ENCODE measurements around the gene OTOP2. TPM values are rescaled to one million over a fixed set of nuclear protein-coding genes. Genes with fewer than 3 reads are reported as not detected.

OTOP2 gene
- total and polyA plus RNA-seq, 9 of the 15 experiments (the other 6 are each of a cell fraction or from before 2014, with no cell fraction given), result 0.04 to 0.36 (median 0.14) TPM; not detected in 1

GRCh38 chr17:74923538-74924249 is 379 bp upstream of the OTOP2 start (continued):
- TF ChIP-seq ZFP91 (CRISPR knock-in tag; IDR thresholded peaks at IDR 0.05), result no peak
- TF ChIP-seq RBM34 (IDR thresholded peaks at IDR 0.05; ENCODE audit: borderline replicate concordance, insufficient read depth, low read length), result no peak
- TF ChIP-seq REST (IDR thresholded peaks at IDR 0.05; ENCODE audit: borderline replicate concordance), result peak; percentile 55; the same call in 1 of the 2 replicates
- TF ChIP-seq REST (CRISPR knock-in tag; IDR thresholded peaks at IDR 0.05; ENCODE audit: low read depth), result no peak
- no peak for TF ChIP-seq MLLT1 (IDR thresholded peaks at IDR 0.05)
- peak; percentile 38; the same call in 1 of the 2 replicates for TF ChIP-seq HNRNPL (IDR thresholded peaks at IDR 0.05; ENCODE audit: low read depth, low read length)
- TF ChIP-seq CEBPG (CRISPR knock-in tag; IDR thresholded peaks at IDR 0.05), result no peak
- TF ChIP-seq CEBPG (tag; conservative IDR thresholded peaks at IDR 0.05 in 1 of 2, IDR thresholded peaks at IDR 0.05 in 1 of 2), result no peak
- TF ChIP-seq ETS2 (tag; IDR thresholded peaks at IDR 0.05; ENCODE audit: borderline replicate concordance, poor library complexity, severe bottlenecking), result no peak
- no peak for TF ChIP-seq KLF6 (CRISPR knock-in tag; IDR thresholded peaks at IDR 0.05; ENCODE audit: borderline replicate concordance)
- peak; percentile 25 for TF ChIP-seq HMGN3 (IDR thresholded peaks at IDR 0.05; ENCODE audit: borderline replicate concordance, extremely low read depth, insufficient read length, low read depth, low read length)
- TF ChIP-seq ZNF408 (CRISPR knock-in tag; IDR thresholded peaks at IDR 0.05; ENCODE audit: low read depth), result no peak
- TF ChIP-seq ZBTB7A (IDR thresholded peaks at IDR 0.05; ENCODE audit: borderline replicate concordance, control insufficient read depth, low read depth, low read length), result no peak; the same call in 1 of the 2 replicates
- TF ChIP-seq FIP1L1 (IDR thresholded peaks at IDR 0.05; ENCODE audit: low read depth, low read length, poor library complexity, severe bottlenecking), result no peak
